GM15510 (cell line): ENCODE measurements around the gene TNNT3.

Experiments used
- POLR2A ChIP-seq: IDR thresholded peaks from 3 replicates; pipeline ENCODE4 v1.6.1; 2011; ENCODE audit warnings: borderline replicate concordance; ENCODE audit not compliant: insufficient read length; ENCODE audit errors: extremely low read depth

The TNNT3 gene

GRCh38 chr11:1923201-1923956 lies 3.9 kb downstream of the TNNT3 start:
- no peak for TF ChIP-seq POLR2A

- no peak for TF ChIP-seq POLR2A
Measured at GRCh38 chr11:1924181-1924580, 4.7 kb downstream of the TNNT3 start.

DNA sequence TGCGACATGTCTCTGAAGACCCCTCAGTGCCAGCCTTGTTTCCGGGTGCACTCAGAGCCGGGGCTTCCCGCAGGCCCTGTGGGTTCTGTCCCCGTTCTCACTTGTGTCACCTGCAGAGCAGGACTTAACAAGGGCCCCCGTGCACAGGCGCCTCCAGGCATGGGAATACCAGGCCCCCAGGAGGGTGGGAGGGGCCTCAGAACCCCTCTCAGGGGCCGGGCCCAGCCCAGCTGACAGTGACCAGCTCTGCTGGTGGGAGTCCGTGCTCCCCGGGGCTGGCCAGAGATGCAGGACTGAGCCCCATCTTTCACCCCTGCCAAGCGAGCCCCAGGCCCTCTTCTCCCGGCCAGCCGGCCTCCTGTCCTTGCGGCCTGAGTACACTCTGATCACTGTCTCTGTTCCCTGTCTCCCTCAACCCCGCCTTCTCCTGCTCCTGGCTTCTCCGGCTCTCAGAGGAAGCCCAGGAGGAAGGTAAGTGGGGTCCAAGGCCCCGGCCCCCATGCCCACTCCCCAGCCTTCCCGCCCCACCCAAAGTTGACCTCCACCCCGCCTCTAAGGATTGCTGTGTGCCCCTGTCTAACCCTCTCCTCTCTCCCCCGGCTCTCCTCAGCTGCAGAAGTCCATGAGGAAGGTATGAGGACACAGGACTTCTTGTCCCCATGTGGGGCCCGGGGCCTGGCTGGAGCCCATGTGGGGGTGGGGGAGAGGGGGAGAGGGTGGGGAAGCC lies 5.3 kb downstream of the TNNT3 start:
- no peak for TF ChIP-seq POLR2A

- TF ChIP-seq POLR2A: no peak
Measured at GRCh38 chr11:1925373-1926155, 6.1 kb downstream of the TNNT3 start.

DNA sequence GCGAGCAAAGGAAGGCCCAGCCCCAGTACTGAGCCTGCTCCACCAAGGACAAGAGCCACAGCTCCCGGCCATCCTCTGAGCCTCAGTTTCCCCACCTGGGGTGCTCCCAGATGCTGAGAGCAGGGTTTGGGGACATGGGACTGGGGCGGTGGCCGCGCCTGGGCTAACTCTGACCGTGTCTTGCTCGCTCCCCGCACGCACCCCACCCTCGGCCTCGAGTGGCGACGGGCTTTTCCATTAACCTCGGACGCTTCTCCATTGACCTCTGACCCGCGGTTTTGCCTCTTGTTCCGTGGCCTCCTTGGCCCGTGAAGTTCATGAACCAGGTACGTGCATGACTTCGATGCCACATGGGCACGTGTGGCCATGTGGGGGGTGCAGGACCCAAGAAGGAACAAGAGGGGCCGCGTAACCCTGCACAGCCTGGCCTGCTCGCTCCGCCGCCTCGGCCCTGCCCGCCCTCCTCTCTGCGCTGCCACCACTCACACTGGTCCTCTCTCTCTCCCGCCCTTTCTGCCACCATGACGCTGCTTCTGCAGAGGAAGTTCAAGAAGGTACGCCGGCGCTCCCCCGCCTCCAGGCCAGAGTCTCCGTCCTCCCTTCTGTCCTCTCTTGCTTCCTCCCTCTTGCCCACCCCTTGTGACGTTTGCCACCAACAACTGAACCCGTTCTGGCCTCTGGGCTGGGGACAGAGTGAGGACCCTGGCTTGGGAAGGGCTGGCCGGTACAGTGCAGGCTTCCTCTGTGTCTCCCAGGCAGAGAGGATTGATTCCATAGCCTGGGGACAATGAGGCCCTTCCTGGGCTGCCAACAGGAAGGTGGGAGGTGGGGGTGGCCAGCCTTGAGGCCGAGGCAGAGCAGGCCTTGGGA lies 6.9 kb downstream of the TNNT3 start:
- no peak for TF ChIP-seq POLR2A

DNA sequence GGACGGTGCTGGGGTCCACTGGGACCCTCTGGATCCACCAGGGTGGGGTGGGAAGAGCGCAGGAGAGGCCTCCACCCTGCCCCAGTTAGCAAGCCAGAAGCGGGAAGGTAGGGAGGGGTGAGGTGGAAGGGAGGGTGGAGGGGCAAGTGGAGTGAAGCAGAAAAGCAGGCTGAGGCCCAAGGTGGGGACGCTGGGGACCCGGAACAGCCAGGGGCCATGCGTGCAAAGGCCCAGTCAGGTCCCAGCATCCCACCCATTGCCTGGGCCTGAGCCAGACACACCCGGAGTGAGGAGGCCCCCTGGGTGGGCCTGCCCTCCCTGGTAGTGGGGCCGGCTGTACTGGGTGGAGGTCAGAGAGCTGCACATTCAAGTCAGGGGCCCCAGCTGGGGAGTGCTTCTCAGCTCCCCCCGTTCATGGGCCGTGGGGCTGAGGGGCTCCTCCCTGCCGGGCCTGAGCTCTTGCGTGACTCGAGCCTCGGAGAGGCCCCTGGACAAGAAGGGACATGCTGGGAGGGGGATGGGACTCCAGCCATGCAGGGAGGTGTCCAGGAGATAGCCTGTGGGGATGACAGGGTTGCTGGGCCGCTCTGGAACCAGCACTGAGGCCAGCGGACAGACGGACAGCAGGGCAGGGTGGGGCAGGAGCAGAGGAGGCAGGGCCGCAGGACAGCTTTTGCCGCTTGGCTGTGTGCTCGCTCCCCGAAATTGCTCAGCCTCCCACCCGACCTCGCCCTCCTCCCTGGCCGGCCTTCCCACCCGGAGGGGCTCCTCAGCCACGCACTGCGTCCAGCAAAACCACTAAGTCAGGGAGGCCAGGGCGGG lies 7.7 kb downstream of the TNNT3 start:
- no peak for TF ChIP-seq POLR2A

- TF ChIP-seq POLR2A: no peak
Measured at GRCh38 chr11:1927848-1928469, 8.5 kb downstream of the TNNT3 start.

- TF ChIP-seq POLR2A: no peak
Measured at GRCh38 chr11:1928470-1928890, 9.0 kb downstream of the TNNT3 start.

- TF ChIP-seq POLR2A: no peak
Measured at GRCh38 chr11:1928891-1929541, 9.5 kb downstream of the TNNT3 start.

GRCh38 chr11:1929621-1930461 lies 10.3 kb downstream of the TNNT3 start:
- TF ChIP-seq POLR2A: no peak

GRCh38 chr11:1930462-1930830 lies 10.9 kb downstream of the TNNT3 start:
- no peak for TF ChIP-seq POLR2A

DNA sequence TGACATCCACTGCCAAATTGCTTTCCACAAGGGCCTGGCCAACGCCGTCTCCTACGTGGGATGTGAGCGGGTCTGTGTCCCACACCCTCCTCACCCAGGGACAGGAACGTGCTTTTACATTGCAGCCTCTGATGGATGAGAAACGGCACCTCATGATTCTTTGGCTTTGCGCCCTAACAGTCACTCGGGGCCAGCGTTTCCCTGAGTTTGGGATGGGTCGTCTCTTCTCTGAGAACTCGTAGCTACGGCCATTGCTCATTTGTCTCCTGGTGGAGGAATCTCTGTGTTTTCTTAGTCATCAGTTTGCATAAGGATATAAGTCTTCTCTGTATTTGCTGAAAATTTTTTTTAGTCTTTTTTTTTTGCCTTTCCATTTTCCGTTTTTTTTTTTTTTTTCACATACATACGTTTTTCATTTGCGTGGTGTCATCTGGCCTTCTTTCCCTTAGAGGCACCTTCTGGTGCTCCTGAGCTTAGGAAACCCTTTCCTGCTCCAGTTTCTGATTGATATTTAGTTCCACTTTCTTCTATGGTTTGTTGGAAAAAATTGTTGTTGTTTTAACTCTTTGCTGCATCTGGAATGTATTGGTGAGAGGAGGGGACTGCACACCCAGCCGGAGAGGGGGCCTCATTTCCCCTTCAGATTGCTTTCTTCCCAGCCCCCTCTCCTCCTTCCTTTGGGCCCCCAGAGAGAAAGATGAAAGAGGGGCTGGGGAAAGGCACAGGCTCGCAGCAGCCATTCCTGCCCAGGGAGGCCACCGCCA lies 12.0 kb downstream of the TNNT3 start:
- TF ChIP-seq POLR2A: no peak

- no peak for TF ChIP-seq POLR2A
Measured at GRCh38 chr11:1932105-1932480, 12.6 kb downstream of the TNNT3 start.
